Progenitor cell of endocrine pancreas (in vitro differentiated cells): ENCODE measurements around the gene PRRC2B. TPM values are rescaled to one million over a fixed set of nuclear protein-coding genes. Genes with fewer than 3 reads are reported as not detected.

Source experiments
- DNase-seq: peaks from one replicate; pipeline ENCODE4 v3.0.0; 2021; ENCODE audit warnings: low spot score; ENCODE audit not compliant: unreplicated experiment
- H3K27ac Mint-ChIP-seq: 2 replicates; pipeline ENCODE4 v1.8.0; 2021; ENCODE audit warnings: mild to moderate bottlenecking, moderate library complexity, mixed read lengths
- H3K27me3 Mint-ChIP-seq: 2 replicates; pipeline ENCODE4 v1.8.0; 2021; ENCODE audit warnings: mixed read lengths
- H3K36me3 Mint-ChIP-seq: 2 replicates; pipeline ENCODE4 v1.8.0; 2022; ENCODE audit warnings: mixed read lengths; ENCODE audit not compliant: insufficient read depth
- H3K4me1 Mint-ChIP-seq: 2 replicates; pipeline ENCODE4 v1.8.0; 2021; ENCODE audit warnings: low read depth, mixed read lengths
- H3K4me3 Mint-ChIP-seq: 2 replicates; pipeline ENCODE4 v1.8.0; 2021; ENCODE audit warnings: low read depth, mild to moderate bottlenecking, moderate library complexity, mixed read lengths
- H3K9me3 Mint-ChIP-seq: 2 replicates; pipeline ENCODE4 v1.8.0; 2021; ENCODE audit warnings: low read depth, mixed read lengths
- CTCF ChIP-seq: fragments of 200-600 bp; sonication (generic); IDR thresholded peaks from one replicate; pipeline ENCODE4 v1.5.0; 2021; ENCODE audit warnings: antibody characterized with exemption, mild to moderate bottlenecking; ENCODE audit not compliant: unreplicated experiment
- total RNA-seq: library from RNA; stranded (reverse); gene quantifications from 2 replicates; pipeline ENCODE4 v1.2.1, GENCODE V29; 2021

PRRC2B gene
- total RNA-seq, 1 donor from 2014 or later, result 460 TPM

GRCh38 chr9:131525643-131526565 is 132.0 kb downstream of the PRRC2B start:
- Mint-ChIP-seq H3K4me1 (peaks cover 7% of the 10 kb centered on the region), H3K27me3 (no peaks in the 10 kb centered on the region), H3K4me3 (no peak overlapping the region), H3K36me3 (peaks cover 6% of the 10 kb centered on the region), H3K27ac (no peak overlapping the region), H3K9me3 (no peaks in the 10 kb centered on the region)
- no peak for DNase-seq
- no peak for TF ChIP-seq CTCF

GRCh38 chr9:131528186-131528585 is 134.3 kb downstream of the PRRC2B start:
- Mint-ChIP-seq H3K4me3 (peak overlapping the region; percentile 52), H3K36me3 (peaks cover 6% of the 10 kb centered on the region)

GRCh38 chr9:131528886-131529505 is 135.1 kb downstream of the PRRC2B start:
- Mint-ChIP-seq H3K4me3 (peak overlapping the region; percentile 52), H3K4me1 (peaks cover 10% of the 10 kb centered on the region), H3K9me3 (no peaks in the 10 kb centered on the region), H3K27me3 (no peaks in the 10 kb centered on the region), H3K27ac (no peak overlapping the region), H3K36me3 (peaks cover 6% of the 10 kb centered on the region)
- TF ChIP-seq CTCF, result no peak
- no peak for DNase-seq

More at GRCh38 chr9:131528186-131528585, 134.3 kb downstream of the PRRC2B start:
- Mint-ChIP-seq H3K4me1 (peaks cover 10% of the 10 kb centered on the region), H3K9me3 (no peaks in the 10 kb centered on the region), H3K27ac (no peak overlapping the region), H3K27me3 (no peaks in the 10 kb centered on the region)
- DNase-seq, result no peak
- no peak for TF ChIP-seq CTCF

GRCh38 chr9:131529597-131530545 is 136.0 kb downstream of the PRRC2B start:
- Mint-ChIP-seq H3K36me3 (peaks cover 6% of the 10 kb centered on the region), H3K27ac (peak overlapping the region; percentile 86), H3K9me3 (no peaks in the 10 kb centered on the region), H3K4me3 (peak overlapping the region; percentile 82), H3K27me3 (no peaks in the 10 kb centered on the region), H3K4me1 (peaks cover 17% of the 10 kb centered on the region)
- TF ChIP-seq CTCF, result no peak
- DNase-seq, result no peak

GRCh38 chr9:131530546-131530919 is 136.6 kb downstream of the PRRC2B start:
- Mint-ChIP-seq H3K4me3 (peak overlapping the region; percentile 82), H3K27ac (no peak overlapping the region), H3K4me1 (peaks cover 18% of the 10 kb centered on the region), H3K36me3 (peaks cover 4% of the 10 kb centered on the region), H3K27me3 (no peaks in the 10 kb centered on the region), H3K9me3 (no peaks in the 10 kb centered on the region)
- peak; percentile 24 for TF ChIP-seq CTCF
- peak; percentile 30 for DNase-seq
